Stimulated activated CD4-positive, alpha-beta T cell treated with anti-CD3 and anti-CD28 coated beads, Interleukin-12 subunit alpha, Interleukin-12 subunit beta, amount 100 ng/mL, for 24 hours (primary cell): ENCODE data around the gene IKBIP.
"Not testable (repeated sequence)": the region's sequence is repeated elsewhere in the genome, so short reads cannot be mapped to it uniquely, and the experiment has no call there.

Experiments
- DNase-seq, 2 experiments: peaks; one replicate each; pipeline ENCODE4 v3.0.0-alpha.2; 2020; ENCODE audit warnings: low read depth in 2 of 2

The IKBIP gene

DNA sequence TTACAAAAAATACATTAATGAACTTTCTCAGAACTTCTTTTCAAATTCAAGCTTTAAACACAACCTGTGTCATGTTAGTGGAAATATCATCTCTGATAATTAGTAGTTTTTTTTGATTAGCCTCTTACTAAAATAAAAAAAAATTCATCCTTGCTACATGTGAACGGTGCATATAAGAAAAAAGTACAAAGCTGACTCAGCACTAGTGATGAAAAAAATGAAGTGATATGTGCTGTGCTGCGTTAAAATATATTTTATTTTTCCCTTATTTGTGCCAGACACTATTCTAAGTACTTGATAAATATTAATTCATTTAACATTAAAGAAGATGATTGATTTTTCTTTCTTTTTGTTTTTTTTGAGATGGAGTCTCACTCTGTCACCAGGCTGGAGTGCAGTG, 7.5 kb downstream of the IKBIP start:
- no peak for DNase-seq

DNA sequence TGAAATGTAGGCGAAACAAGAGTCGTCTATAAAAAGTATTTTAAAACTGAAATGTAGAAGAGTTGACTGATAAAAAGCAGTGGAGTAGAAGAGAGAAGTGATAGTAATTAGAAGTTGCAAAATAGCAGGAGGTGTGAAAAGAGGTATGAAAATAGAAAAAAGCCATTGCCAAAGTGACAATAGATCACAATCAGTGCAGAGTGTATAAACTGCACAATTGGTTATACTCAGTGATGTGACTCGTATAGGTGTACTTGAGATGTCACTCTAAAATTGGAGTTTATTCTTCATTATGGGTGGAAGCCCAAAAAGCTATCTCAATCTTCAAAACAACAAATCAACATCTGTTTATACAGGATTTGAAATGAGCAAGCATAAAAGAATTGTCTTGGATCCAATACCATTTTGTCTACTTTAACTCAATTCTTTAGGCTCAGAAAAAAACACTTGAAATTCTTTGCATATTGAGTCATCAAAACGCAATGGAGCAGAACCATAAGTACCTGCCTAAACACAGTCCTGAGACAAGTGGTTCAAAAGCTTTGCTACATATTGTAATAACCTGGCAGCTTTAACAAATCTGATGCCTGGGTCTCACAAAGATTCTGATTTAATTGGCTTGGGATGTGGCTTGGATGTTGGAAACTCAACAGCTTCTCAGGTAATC, 8.8 kb downstream of the IKBIP start:
- no peak for DNase-seq

DNA sequence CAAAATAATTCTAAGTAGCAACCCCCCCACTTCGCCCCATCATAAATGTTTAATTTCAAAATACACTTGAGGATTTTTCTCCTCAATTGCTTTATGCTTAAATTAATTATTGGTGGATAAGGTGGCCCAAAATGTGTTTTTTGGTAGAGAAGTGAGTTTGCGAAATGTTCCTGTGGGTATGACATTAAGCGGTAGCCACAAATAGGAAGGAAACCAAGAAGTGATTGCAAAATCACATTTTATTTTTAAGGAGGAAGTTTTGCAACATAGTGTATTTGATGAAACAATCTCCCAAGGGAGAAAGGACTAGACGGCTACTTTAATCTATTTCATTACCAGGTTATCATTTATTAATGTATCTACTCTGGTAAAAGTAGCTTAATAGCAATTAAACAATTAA, 25.6 kb downstream of the IKBIP start:
- DNase-seq = no peak

DNA sequence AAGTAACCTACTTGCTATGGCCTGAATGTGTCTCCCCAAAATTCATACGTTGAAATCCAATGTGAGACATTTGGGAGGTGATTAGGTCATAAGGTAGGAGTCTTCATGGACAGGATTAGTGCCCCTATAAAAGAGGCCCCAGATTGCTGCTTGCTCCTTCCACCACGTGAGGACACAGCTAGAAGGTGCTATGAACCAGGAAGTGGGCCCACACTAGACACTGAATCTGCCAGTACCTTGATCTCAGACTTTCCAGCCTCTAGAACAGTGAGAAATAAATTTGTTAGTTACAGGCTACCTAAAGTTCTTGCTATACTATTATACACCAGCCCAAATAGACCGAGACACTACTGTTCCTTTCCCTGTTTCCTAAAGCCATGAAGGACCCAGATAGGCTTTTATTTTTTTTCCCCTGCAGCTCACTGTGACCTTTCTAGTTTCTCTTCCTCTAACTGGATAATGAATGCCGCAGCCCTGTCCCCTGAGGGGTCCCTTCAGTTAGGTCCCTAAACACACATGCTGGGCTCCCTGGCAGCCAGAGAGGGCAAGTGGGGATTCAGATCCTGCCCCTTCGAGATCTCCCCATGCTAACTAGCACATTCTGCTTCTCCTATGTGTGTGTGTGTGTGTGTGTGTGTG, 31.8 kb downstream of the IKBIP start:
- no peak for DNase-seq

DNA sequence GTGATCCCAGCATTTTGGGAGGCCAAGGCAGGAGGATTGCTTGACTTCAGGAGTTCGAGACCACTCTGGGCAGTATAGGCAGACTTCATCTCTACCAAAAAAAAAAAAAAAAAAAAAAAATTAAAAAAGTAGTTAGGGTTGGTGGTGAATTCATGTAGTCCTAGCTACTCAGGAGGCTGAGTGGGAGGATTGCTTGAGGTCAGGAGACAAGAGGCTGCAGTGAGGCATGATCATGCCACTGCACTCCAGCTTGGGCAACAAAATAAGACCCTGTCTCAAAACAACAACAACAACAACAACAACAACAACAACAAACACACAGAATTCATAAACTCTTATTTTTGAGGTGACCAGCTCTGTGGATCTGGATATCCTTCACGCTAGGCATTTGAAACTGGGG, 34.0 kb downstream of the IKBIP start:
- DNase-seq = no peak

DNA sequence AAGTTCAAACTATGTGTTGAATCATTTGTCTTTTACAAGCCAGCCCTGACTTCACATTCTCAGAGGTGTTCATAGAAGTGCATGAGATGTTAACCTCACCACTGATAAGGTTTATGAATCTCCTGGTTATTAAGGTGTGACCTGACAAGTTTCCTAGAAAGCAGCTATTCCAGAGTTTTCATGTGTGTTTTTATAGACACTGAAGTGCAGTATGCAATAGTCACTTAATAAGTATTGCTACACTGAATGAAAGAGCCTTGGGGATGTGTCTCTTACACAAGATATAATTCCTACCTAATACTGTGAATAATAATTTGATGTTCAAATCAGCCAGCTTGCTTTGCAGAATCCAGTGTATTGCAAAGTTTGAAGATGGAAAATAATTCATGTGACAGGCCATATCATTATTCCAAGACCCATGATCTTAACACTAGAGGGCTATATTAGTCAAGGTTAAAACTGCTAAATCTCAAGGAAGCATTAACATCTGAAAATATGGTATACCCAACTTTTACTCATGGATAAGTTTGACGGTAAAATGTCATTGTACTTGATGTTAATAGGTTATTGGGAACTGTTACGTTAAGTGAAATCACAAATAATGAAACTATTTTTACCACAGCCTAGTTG, 38.1 kb downstream of the IKBIP start:
- DNase-seq = no peak

DNA sequence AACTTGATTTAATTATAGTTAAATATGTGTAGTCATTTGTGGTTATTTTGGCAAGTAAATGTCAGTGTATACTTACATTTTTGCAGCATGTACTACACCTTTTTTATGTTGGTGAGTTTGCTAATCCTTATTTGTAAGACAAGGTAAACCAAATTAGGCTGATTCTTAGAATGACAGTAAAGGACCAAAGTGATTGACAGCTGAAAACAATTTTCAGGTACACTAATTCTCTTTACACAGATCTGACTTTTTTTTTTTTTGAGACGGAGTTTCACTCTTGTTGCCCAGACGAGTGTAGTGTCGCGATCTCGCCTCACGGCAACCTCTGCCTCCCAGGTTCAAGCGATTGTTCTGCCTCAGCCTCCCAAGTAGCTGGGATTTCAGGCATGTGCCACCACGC, 42.7 kb downstream of the IKBIP start:
- DNase-seq = no peak

DNA sequence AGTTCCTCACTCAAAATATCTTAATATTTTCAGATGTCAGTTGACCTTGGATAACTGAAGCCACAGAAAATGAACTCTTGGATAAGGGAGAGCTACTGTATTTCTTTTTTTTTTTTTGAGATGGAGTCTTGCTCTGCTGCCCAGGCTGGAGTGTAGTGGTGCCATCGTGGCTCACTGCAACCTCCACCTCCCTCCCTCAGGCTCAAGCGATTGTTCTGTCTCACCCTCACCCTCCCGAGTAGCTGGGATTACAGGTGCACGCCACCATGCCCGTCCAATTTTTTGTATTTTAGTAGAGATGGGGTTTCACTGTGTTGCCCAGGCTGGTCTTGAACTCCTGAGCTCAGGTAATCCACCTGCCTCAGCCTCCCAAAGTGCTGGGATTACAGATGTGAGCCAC, 47.3 kb downstream of the IKBIP start:
- DNase-seq = not testable (repeated sequence)

DNA sequence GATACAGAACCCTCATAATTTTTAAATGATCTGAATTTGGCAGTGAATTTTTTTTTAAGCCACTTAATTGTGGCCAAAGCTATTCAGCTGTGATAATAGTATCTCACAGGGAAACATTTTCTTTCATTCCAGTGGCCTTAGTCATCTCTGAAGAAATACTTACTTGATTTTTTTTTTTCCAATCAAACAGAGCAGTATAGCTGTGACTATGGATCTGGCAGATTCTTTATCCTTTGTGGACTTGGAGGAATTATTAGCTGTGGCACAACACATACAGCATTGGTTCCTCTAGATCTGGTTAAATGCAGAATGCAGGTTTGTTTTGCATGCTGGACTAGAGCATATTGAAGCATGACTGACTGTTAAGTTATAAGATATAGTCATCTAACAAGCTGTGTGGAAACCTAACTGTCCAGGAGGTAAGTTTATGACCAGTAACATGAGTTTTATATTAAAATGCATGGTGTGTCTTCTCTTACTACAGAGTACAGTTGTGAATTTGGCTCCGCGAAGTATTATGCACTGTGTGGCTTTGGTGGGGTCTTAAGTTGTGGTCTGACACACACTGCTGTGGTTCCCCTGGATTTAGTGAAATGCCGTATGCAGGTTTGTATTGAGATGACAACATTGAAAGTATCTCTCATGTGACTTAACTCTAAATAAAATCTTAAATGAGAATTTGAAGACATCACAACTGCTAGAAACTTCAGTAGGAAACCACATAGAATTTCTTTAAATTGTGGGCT, 49.2 kb downstream of the IKBIP start:
- DNase-seq = no peak

DNA sequence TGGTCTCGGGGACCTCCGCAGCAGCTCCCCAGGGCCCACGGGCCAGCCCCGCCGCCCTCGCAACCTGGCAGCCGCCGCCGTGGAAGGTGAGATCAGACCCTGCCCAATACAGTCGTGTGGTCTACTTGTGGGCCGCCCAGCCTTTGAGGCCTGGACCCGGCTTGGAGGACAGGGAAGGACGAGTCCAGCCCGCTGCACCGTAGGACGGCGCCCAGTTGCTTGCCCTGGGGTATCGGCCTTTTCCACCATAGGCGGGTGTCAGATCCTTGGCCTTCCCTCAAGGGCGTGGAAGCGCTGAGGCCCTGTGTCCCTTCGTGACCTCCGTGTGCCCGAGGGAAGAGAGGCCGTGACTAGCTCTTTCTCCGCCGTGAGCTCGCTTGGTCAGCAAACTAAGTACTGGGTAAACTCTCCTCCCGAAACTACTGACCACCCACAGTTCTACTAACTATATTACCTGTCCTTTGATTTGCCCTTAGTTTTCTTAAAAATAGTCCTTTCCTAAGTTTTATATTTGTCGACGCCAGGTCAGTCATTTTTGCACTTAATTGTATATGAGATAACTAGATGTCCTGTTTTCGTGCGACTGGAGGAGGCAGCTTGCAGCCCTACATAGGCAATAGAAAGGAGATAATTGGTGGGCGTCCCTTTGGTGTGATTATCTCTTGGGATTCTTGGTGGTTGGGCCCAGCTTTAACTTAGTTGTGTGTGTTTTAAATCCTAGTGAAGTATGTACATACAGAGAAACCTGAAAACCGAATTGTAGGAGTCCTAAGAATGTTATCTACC, 50.3 kb downstream of the IKBIP start:
- DNase-seq = peak in 1 of 2 experiments; percentile 13

DNA sequence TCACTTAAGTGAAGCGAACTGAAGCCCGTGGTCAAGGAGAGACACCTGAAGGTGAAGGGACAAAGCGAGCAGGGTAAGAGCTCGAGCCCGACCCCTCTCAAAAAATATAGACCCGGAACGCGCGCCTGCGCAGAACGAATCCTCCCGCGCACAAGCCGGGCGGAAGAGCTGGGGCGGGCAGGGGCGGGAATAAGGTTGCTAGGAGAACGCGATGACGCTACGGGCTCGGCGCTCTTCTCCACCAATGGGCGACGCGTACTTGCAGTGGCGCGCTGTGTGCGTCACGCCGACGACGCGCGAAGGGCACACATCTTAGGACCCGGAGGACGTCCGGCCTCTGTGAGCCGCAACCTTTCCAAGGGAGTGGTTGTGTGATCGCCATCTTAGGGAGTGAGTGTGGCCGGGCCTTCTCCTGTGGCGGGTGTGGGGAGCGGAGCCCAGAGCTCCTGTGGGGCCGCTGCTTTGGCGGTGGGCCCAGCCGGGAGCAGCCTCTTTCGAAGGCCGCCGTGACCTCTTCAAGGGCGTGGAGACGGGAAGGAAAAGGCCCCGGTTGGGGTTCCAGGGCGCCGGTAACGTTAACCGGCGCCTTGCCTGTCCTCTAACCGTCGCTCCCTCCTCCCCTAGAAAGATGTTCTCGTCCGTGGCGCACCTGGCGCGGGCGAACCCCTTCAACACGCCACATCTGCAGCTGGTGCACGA, 51.1 kb downstream of the IKBIP start, which contains the start of gene SLC25A3:
SLC25A3 (plus strand) TSS at position 336 of the 699 bp plus-strand sequence; CDS start at position 629, 293 bp downstream.
- DNase-seq = peak; percentile 87 to 90

DNA sequence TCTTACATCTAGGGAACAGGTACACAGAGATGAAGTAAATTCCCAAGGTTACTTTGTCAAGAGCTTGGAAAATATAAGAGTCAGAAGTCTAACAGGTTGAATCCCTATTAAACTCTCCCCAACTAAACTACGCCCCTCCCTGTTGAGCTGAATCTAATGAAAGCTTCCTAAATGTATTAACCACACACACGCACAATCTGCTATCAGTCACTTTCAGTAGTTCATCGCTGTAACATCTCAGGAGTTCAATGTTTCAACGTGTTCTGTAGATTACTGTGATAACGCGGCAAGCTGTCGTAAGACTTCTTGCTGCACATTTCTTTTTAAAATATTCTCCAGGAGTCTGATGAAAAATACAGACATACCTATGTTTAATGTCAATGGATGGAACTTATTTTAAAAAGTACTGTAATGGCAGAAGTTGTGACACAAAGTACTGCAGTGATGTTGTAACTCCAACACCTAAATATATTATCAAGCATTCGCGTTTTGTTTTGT, 51.7 kb downstream of the IKBIP start:
- DNase-seq = no peak

DNA sequence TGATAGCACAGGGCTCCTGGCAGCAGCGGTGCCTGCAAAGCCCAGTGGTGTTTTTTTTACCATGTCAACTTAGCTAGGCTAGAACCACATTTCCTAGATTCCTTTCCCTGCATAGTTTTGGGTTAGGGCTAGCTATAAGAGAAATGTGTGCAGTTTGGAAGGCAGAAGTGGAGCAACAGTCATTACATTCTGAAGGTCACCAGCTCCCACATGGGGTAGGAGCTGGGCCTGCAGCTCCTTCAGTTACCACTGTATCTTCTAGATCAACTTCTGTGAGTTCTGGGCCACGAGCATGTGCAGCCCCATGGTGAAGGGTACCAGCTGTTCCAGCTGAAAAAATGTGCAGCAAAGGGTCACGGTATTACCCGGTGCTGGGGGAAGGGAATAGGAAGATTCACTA, 53.4 kb downstream of the IKBIP start:
- DNase-seq = no peak

DNA sequence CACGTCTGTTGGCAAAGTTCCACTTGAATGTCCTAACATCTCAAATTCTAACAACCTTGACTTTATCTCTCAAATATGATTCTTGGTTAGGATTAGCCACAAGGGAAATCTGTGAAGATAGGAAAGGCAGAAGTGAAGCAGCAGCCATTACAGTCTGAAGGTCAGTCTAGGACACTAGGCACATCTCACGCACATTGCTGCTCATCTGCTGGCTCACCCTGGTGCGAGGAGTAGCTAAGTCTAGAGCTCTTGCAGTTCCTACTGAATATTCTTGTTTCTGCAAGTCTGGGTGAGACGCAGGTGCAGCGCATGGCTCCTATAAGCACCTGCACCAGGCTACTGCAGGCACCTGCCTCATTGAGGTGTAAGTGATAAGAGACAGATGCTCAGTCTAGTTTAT, 57.5 kb downstream of the IKBIP start:
- no peak for DNase-seq

DNA sequence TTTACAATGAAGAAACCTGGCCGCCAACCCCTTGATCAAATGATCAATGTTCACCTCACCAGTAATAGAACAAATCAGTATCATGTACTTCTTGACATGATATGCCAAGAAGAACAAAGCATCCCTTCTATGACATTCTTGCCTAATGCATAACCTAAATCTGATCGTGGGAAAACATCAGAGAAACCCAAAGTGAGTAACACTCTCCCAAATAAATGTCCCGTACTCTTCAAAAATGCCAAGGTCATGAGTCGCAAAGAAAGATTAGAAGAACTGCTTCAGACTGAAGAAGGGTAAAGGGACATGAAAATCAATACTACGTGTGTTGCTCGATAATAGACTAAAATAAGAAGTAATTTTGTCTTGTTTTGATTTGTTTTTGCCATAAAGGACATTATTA, 62.5 kb downstream of the IKBIP start:
- DNase-seq = no peak

DNA sequence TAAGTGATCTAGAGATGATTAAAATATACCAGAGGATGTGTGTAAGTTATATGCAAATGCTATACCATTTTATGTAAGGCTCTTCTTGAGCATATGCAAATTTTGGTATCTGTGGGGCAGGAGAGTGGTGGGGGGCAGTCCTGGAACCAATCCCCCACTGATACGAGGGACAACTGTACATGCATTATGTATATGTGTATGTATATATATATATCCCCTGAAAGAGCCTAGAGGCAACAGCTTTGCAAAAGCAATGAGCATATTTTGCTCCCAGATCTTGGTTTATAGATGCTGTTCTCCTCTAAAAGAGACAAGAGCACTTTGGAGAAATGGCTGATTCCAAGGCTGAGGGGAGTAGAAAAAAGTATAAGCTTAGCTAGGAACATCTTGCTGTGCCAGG, 63.5 kb downstream of the IKBIP start:
- no peak for DNase-seq

DNA sequence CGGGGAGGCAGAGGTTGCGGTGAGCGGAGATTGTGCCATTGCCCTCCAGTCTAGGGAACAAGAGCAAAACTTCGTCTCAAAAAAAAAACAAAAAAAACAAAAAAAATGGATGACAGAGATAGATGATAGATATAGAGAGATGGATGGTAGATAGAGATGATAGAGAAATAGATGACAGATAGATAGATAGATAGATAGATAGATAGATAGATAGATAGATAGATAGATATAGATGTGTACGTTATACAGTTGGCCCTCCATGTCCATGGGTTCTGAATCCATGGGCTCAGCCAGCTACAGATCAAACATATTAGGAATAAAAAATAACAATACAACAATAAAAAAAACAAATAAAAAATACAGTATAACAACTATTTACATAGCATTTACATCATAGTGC, 63.9 kb downstream of the IKBIP start:
- DNase-seq = no peak

DNA sequence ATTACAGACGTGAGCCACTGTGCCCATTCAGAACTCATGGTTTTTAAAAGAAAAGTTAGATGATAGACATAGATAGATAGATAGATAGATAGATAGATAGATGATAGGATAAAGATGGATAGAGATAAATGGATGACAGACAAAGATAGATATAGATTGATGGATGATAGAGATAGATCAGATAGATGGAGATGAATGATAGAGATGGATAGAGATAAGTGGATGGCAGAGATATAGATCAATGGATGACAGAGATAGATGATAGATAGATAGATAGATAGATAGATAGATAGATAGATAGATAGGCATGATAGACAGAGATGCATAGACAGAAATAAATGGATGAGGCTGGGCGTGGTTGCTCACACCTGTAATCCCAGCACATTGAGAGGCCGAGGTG, 64.8 kb downstream of the IKBIP start:
- DNase-seq = no peak

DNA sequence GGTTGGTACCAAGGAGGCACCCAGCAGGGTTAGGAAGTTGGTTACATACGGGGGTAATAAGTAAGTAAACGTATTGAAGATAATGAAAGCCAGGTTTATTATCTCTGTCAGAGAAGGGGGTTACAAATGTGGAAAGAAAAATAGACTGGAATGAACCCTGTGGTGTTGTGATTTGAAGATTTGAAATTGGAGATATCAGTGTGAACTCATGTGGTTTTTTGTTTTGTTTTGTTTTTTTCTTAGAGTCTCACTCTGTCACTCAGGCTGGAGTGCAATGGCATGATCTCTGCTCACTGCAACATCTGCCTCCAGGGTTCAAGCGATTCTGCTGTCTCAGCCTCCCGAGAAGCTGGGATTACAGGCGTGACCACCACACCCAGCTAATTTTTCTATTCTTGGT, 65.2 kb downstream of the IKBIP start:
- DNase-seq = no peak

DNA sequence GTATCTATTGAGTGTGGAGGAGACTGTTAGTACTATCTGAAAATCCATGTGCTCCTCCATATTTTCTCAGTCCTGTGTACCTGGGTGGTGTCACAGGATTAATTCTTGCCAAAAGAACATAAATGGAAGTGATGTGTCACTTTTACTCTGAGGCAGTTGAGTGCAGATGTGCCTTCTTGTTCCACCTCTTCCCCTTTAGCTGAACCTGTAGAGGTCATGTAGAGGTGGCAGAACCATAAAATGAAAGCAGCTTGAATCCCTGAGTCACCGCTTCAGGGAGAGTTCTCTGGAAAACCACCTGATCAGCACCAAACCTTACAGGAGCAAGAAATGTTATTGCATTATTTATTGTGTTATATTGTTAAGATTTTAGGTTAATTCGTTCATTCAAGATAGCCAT, 65.8 kb downstream of the IKBIP start:
- no peak for DNase-seq

DNA sequence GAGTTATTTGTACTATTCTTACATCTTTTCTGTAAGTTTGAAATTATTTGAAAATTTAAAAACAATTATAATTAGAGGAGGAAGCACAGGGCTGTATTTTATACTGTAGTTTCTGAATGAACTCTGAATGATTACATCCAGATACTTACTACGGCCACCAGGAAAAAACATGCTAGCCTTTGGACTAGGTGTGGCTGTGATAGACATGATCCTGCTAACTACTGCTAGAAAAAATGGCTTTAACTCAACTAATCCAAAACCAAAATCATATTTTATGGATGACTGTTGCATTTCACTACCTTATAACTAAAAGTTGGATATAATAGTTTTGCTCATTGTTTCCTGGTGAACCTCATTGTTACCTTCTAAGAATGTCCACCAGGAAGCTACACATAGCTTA, 66.2 kb downstream of the IKBIP start:
- DNase-seq = no peak
